IPS-18a (cell line): ENCODE results near the gene FSCN2.

Experiments
- H3K27ac ChIP-seq: one replicate; pipeline ENCODE4 v1.5.1; 2013; ENCODE audit warnings: low read length
- H3K27me3 ChIP-seq: one replicate; pipeline ENCODE4 v1.6.1; 2013; ENCODE audit warnings: mild to moderate bottlenecking, low read length; ENCODE audit not compliant: control insufficient read depth, insufficient read depth
- H3K36me3 ChIP-seq: one replicate; pipeline ENCODE4 v1.6.1; 2013; ENCODE audit warnings: low read depth, low read length; ENCODE audit not compliant: control insufficient read depth
- H3K4me1 ChIP-seq: one replicate; pipeline ENCODE4 v1.6.1; 2013; ENCODE audit warnings: low read depth, low read length; ENCODE audit not compliant: control insufficient read depth
- H3K4me3 ChIP-seq: one replicate; pipeline ENCODE4 v1.5.1; 2013; ENCODE audit warnings: low read length
- H3K9ac ChIP-seq: one replicate; pipeline ENCODE4 v1.6.1; 2013; ENCODE audit warnings: mild to moderate bottlenecking, low read length, moderate library complexity
- H3K9me3 ChIP-seq: one replicate; pipeline ENCODE4 v1.6.1; 2013; ENCODE audit warnings: low read depth, low read length; ENCODE audit not compliant: control insufficient read depth

The FSCN2 gene

GRCh38 chr17:81535007-81535328 lies 6.8 kb downstream of the FSCN2 start:
- Histone ChIP-seq H3K27me3 (peaks cover 35% of the 10 kb centered on the region), H3K9ac (no peak overlapping the region), H3K4me1 (no peaks in the 10 kb centered on the region), H3K9me3 (no peaks in the 10 kb centered on the region), H3K36me3 (no peaks in the 10 kb centered on the region), H3K27ac (no peak overlapping the region), H3K4me3 (no peak overlapping the region)

DNA sequence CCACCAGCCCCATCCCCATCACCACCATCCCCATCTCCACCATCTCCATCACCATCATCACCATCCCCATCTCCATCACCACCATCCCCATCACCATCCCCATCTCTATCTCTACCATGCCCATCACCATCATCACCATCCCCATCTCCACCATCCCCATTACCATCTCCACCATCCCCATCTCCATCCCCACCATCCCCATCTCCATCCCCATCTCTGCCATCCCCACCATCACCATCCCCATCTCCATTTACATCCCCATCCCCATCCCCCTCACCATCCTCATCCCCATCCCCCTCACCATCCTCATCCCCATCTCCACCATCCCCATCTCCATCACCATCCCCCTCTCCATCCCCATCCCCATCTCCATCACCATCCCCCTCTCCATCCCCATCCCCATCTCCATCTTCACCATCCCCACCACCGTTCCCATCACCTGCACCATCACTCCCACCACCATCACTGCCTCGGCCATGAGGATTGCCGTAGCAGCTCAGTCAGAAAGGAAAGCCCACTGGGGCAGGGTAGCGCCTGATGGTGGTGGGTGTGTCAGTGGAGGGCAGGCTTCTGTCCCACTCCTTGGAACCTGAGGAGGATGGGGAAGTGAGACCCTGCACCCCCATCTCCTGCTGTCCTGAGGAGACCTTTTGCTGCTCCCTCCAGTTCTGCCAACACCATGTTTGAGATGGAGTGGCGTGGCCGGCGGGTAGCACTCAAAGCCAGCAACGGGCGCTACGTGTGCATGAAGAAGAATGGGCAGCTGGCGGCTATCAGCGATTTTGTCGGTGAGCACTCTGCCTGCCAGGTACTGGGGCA lies 7.5 kb downstream of the FSCN2 start:
- no peaks in the 10 kb centered on the region for H3K4me1 ChIP-seq
- no peak overlapping the region for H3K9ac ChIP-seq

DNA sequence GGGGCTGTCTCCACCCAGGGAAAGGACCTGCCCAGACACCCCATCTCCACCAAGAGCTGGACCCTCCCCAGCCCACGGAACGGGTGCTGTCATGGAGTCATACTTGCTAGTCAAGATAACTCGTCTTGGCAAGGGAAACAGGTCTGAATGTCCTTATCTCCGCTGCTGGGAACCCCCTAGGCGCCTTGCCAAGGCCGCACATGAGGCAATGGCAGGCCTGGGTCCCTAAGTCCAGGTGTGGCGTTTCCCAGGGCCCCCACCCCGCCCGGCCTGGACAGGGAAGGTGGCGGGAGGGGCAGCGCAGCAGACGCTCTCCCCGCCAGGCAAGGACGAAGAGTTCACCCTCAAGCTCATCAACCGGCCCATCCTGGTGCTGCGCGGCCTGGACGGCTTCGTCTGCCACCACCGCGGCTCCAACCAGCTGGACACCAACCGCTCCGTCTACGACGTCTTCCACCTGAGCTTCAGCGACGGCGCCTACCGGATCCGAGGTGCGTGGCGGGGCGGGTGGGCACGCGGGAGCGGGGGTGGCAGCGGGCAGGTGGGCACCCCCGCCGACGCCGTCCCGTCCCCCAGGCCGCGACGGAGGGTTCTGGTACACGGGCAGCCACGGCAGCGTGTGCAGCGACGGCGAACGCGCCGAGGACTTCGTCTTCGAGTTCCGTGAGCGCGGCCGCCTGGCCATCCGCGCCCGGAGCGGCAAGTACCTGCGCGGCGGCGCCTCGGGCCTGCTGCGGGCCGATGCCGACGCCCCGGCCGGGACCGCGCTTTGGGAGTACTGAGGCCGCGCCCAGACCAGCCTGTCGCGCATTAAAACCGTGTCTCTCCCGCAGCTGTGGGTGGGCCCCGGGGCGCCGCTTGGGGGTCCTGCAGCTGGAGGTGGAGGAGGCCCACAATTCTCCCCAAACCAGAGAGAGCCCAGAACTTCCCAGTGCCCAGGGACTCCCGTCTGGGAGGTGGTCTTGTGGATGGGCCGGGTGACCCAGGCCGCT lies 8.4 kb downstream of the FSCN2 start:
- no peaks in the 10 kb centered on the region for H3K9me3 ChIP-seq
- no peaks in the 10 kb centered on the region for H3K4me1 ChIP-seq
- no peak overlapping the region for H3K9ac ChIP-seq
- no peak overlapping the region for H3K27ac ChIP-seq
- H3K27me3 ChIP-seq: peaks cover 26% of the 10 kb centered on the region
- H3K4me3 ChIP-seq: no peak overlapping the region
- peaks cover 3% of the 10 kb centered on the region for H3K36me3 ChIP-seq

More for the DNA sequence above, 7.5 kb downstream of the FSCN2 start:
- Histone ChIP-seq H3K27ac (no peak overlapping the region), H3K4me3 (no peak overlapping the region), H3K27me3 (peaks cover 28% of the 10 kb centered on the region), H3K36me3 (no peaks in the 10 kb centered on the region), H3K9me3 (no peaks in the 10 kb centered on the region)

DNA sequence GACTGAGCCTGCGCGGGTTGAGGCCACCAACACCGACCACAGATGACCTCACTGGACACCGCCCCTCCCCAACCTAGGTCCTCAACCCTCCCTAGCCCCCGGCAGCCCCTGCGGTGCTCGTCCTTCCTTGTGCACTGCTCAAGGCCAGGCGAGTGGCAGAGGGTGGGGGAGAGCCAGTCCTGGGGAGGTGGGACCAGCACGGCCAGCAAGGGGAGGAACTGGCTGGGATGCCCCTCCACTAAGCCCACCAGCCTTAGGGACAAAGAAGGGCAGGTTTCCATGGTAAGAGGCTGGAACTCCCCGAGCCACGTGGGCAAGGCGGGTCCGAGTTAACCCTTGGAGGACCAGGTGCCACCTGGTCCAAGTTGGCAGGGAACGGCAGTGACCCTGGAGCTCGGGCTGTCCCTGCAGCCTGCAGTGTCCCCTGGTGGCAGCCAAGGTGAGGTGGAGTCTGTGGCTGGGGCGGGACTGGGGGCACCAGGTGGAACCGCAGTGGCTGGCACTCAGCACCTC lies 9.2 kb downstream of the FSCN2 start:
- no peaks in the 10 kb centered on the region for H3K4me1 ChIP-seq
- no peaks in the 10 kb centered on the region for H3K9me3 ChIP-seq
- no peak overlapping the region for H3K27ac ChIP-seq
- H3K4me3 ChIP-seq: no peak overlapping the region
- H3K9ac ChIP-seq: no peak overlapping the region
- H3K36me3 ChIP-seq: peaks cover 3% of the 10 kb centered on the region
- H3K27me3 ChIP-seq: peaks cover 26% of the 10 kb centered on the region

DNA sequence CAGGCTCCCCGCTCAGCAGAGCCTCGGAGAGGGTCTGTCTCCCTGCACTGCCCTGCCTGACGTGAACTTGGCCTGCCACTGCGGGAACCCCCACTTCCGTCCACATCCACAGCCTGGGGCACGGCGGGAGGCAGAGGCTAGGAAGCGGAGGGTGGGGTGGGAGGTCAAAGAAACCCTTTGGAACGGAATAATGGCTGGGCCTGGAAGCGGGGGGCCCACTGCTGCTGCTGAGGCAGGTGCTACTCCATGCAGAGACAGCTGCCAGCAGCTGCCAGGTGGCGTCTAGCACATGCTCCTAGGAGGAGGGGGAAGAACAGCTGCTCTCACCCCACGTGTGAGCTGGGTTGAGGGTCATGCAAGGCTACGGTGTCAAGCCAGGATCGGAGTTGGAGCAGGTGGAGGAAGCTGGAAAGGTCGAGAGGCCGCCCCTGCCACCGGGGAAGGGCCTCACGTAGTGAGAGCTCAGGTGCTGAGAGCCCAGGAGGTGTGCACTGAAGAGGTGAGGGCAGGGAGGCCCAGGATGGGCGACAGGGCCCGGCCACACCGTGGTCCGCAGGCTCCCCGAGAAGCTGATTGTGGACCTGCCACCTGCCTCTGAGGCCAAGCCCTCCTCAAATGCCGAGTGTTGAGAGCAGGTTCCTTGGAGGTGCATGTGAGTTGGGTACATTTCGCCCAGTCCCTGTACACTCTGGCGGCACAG lies 9.8 kb downstream of the FSCN2 start:
- no peak overlapping the region for H3K27ac ChIP-seq
- peaks cover 25% of the 10 kb centered on the region for H3K27me3 ChIP-seq
- H3K9ac ChIP-seq: no peak overlapping the region
- H3K4me3 ChIP-seq: no peak overlapping the region
- peaks cover 3% of the 10 kb centered on the region for H3K36me3 ChIP-seq
- H3K4me1 ChIP-seq: no peaks in the 10 kb centered on the region
- H3K9me3 ChIP-seq: no peaks in the 10 kb centered on the region

- Histone ChIP-seq H3K9me3 (no peaks in the 10 kb centered on the region), H3K27ac (no peak overlapping the region), H3K27me3 (peaks cover 16% of the 10 kb centered on the region), H3K9ac (no peak overlapping the region), H3K36me3 (peaks cover 6% of the 10 kb centered on the region), H3K4me3 (no peak overlapping the region), H3K4me1 (no peaks in the 10 kb centered on the region)
These were observed 10.7 kb downstream of the FSCN2 start for GRCh38 chr17:81538651-81539570.

DNA sequence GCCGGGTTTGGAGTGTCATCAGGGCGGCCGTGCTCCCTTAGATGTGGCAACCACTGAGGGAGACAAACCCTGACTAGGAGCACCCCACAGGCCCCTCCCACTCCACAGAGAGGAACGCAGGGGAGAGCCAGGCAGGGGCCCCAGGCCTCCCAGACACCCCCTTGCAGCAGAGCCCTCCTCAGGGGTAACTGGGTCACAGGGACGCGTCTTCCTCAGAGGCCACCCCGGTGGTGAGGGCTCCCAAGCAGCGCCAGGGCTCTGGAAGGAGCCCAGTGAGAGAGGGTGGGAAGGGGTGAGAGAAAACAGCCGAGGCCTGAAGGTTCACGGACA lies 11.4 kb downstream of the FSCN2 start:
- Histone ChIP-seq H3K27ac (no peak overlapping the region), H3K4me3 (no peak overlapping the region), H3K9me3 (no peaks in the 10 kb centered on the region), H3K27me3 (peaks cover 11% of the 10 kb centered on the region), H3K4me1 (no peaks in the 10 kb centered on the region), H3K9ac (no peak overlapping the region), H3K36me3 (peaks cover 12% of the 10 kb centered on the region)

- H3K9me3 ChIP-seq: no peaks in the 10 kb centered on the region
- H3K9ac ChIP-seq: no peak overlapping the region
- H3K27ac ChIP-seq: no peak overlapping the region
- peaks cover 14% of the 10 kb centered on the region for H3K36me3 ChIP-seq
- H3K4me3 ChIP-seq: no peak overlapping the region
- peaks cover 7% of the 10 kb centered on the region for H3K27me3 ChIP-seq
- H3K4me1 ChIP-seq: no peaks in the 10 kb centered on the region
These were observed 11.9 kb downstream of the FSCN2 start for GRCh38 chr17:81539961-81540675.

GRCh38 chr17:81540676-81541027 lies 12.5 kb downstream of the FSCN2 start:
- Histone ChIP-seq H3K36me3 (peaks cover 17% of the 10 kb centered on the region), H3K9me3 (no peaks in the 10 kb centered on the region), H3K9ac (no peak overlapping the region), H3K4me3 (no peak overlapping the region), H3K27ac (no peak overlapping the region), H3K27me3 (peaks cover 7% of the 10 kb centered on the region), H3K4me1 (no peaks in the 10 kb centered on the region)

GRCh38 chr17:81541123-81541522 lies 12.9 kb downstream of the FSCN2 start:
- Histone ChIP-seq H3K9ac (no peak overlapping the region), H3K4me3 (no peak overlapping the region), H3K27me3 (peaks cover 3% of the 10 kb centered on the region), H3K36me3 (peaks cover 22% of the 10 kb centered on the region), H3K4me1 (no peaks in the 10 kb centered on the region), H3K9me3 (no peaks in the 10 kb centered on the region), H3K27ac (no peak overlapping the region)
